ENCODE results near the gene EDC4. TPM values are rescaled to one million over a fixed set of nuclear protein-coding genes. Genes with fewer than 3 reads are reported as not detected.

EDC4 gene
- total and polyA plus RNA-seq, 9 of the 15 experiments (the other 6 are each of a cell fraction or from before 2014, with no cell fraction given), result 1.1 to 131 (median 74.0) TPM

DNA sequence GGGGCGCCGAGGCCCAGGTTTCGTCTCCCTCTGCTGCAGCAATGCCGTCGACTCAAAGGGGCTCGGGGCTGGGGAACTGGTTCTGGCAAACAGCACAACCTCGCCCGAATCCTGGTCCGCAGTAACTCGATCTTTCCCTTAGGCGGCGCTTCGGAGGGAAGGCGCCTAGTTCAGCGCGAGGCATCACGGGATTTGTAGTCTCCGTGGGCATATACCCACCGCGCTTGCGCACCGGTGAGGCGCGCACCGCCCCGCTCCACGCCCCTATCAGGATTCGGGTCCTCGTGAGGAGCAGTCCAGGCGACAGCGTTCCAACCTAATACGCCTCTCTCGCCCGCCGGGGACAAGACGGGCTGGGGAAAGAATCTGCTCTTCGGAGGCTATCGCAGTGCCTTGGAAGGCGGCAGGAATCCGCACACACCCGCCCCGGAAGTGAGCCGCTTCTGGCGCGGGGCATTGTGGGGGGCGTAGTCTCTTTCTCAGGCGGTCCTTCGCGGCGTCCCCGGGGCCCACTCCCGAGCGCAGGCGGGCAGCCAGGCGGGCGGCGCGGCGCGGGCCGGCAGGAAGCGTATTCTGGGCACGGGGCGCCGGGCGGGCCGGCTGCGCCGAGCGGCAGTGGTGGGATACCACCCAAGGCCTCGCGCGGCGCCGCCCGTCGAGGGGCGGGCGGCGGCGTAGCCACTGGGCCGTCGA lies 30.9 kb upstream of the EDC4 start, which contains the start of gene THAP11 (continued):
- TF ChIP-seq KLF1 (tag; IDR thresholded peaks at IDR 0.05) (peak; percentile 84), ZNF316 (IDR thresholded peaks at IDR 0.05) (no peak), ETV1 (tag; conservative IDR thresholded peaks at IDR 0.05; ENCODE audit: low read depth) (peak; percentile 73), SMC3 (conservative IDR thresholded peaks at IDR 0.05; ENCODE audit: insufficient read depth, low read depth, low read length) (no peak; the same call in 1 of the 2 replicates), KAT2B (IDR thresholded peaks at IDR 0.05; ENCODE audit: low read depth, low read length) (no peak), SMARCE1 (IDR thresholded peaks at IDR 0.05) (no peak), STAG1 (CRISPR knock-in tag; IDR thresholded peaks at IDR 0.05; ENCODE audit: borderline replicate concordance) (no peak), TEAD1 (CRISPR knock-in tag; IDR thresholded peaks at IDR 0.05) (0 out of 4 replicates have a peak, but pooled peaks have one; percentile 13 to 67), GTF2A2 (tag; IDR thresholded peaks at IDR 0.05) (no peak), BRCA1 (IDR thresholded peaks at IDR 0.05) (no peak), BRCA1 (CRISPR knock-in tag; IDR thresholded peaks at IDR 0.05) (no peak), SMAD2 (IDR thresholded peaks at IDR 0.05; ENCODE audit: low read depth, low read length) (no peak)
- TF ChIP-seq, protein P1, sequence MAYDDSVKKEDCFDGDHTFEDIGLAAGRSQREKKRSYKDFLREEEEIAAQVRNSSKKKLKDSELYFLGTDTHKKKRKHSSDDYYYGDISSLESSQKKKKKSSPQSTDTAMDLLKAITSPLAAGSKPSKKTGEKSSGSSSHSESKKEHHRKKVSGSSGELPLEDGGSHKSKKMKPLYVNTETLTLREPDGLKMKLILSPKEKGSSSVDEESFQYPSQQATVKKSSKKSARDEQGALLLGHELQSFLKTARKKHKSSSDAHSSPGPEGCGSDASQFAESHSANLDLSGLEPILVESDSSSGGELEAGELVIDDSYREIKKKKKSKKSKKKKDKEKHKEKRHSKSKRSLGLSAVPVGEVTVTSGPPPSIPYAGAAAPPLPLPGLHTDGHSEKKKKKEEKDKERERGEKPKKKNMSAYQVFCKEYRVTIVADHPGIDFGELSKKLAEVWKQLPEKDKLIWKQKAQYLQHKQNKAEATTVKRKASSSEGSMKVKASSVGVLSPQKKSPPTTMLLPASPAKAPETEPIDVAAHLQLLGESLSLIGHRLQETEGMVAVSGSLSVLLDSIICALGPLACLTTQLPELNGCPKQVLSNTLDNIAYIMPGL (CRISPR knock-in tag; IDR thresholded peaks at IDR 0.05), result no peak; the same call in 1 of the 2 replicates
- TF ChIP-seq, protein P2, sequence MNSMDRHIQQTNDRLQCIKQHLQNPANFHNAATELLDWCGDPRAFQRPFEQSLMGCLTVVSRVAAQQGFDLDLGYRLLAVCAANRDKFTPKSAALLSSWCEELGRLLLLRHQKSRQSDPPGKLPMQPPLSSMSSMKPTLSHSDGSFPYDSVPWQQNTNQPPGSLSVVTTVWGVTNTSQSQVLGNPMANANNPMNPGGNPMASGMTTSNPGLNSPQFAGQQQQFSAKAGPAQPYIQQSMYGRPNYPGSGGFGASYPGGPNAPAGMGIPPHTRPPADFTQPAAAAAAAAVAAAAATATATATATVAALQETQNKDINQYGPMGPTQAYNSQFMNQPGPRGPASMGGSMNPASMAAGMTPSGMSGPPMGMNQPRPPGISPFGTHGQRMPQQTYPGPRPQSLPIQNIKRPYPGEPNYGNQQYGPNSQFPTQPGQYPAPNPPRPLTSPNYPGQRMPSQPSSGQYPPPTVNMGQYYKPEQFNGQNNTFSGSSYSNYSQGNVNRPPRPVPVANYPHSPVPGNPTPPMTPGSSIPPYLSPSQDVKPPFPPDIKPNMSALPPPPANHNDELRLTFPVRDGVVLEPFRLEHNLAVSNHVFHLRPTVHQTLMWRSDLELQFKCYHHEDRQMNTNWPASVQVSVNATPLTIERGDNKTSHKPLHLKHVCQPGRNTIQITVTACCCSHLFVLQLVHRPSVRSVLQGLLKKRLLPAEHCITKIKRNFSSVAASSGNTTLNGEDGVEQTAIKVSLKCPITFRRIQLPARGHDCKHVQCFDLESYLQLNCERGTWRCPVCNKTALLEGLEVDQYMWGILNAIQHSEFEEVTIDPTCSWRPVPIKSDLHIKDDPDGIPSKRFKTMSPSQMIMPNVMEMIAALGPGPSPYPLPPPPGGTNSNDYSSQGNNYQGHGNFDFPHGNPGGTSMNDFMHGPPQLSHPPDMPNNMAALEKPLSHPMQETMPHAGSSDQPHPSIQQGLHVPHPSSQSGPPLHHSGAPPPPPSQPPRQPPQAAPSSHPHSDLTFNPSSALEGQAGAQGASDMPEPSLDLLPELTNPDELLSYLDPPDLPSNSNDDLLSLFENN (IDR thresholded peaks at IDR 0.05; ENCODE audit: low read depth in 2 of 2, low read length in 2 of 2), result no peak
- TF ChIP-seq, protein P3, sequence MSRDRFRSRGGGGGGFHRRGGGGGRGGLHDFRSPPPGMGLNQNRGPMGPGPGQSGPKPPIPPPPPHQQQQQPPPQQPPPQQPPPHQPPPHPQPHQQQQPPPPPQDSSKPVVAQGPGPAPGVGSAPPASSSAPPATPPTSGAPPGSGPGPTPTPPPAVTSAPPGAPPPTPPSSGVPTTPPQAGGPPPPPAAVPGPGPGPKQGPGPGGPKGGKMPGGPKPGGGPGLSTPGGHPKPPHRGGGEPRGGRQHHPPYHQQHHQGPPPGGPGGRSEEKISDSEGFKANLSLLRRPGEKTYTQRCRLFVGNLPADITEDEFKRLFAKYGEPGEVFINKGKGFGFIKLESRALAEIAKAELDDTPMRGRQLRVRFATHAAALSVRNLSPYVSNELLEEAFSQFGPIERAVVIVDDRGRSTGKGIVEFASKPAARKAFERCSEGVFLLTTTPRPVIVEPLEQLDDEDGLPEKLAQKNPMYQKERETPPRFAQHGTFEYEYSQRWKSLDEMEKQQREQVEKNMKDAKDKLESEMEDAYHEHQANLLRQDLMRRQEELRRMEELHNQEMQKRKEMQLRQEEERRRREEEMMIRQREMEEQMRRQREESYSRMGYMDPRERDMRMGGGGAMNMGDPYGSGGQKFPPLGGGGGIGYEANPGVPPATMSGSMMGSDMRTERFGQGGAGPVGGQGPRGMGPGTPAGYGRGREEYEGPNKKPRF (IDR thresholded peaks at IDR 0.05; ENCODE audit: low read depth, low read length), result no peak
- TF ChIP-seq, protein P4, sequence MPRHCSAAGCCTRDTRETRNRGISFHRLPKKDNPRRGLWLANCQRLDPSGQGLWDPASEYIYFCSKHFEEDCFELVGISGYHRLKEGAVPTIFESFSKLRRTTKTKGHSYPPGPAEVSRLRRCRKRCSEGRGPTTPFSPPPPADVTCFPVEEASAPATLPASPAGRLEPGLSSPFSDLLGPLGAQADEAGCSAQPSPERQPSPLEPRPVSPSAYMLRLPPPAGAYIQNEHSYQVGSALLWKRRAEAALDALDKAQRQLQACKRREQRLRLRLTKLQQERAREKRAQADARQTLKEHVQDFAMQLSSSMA (CRISPR knock-in tag; IDR thresholded peaks at IDR 0.05), result peak; percentile 66; the same call in 1 of the 2 replicates
